Measurements from ENCODE around the gene LNX1. TPM values are rescaled to one million over a fixed set of nuclear protein-coding genes. Genes with fewer than 3 reads are reported as not detected.

LNX1 gene
- total and polyA plus RNA-seq, 10 of the 15 experiments (the other 5 are each of a cell fraction or from before 2014, with no cell fraction given) = 0.72 to 1.4 (median 1.0) TPM

GRCh38 chr4:53596901-53597300, 5.6 kb upstream of the LNX1 start:
- WGBS (ENCODE audit: insufficient coverage, insufficient replicate concordance, low lambda C conversion rate, missing lambda C conversion rate) = 25% methylated on average over 3 of the region's 3 CpGs
- no peak overlapping the region for H3K4me3 ChIP-seq
- no peak overlapping the region for H3K9ac ChIP-seq (ENCODE audit: control insufficient read depth, insufficient read depth, low read length)
- H3K79me2 ChIP-seq (ENCODE audit: control insufficient read depth, insufficient read depth, low read length) = no peaks in the 10 kb centered on the region
- ChIA-PET RAD21 (ENCODE audit: unreplicated experiment) (no interaction called here), CTCF (no interaction called here), POLR2A (no interaction called here), SMC1A (ENCODE audit: uncharacterized antibody, unreplicated experiment) (interaction anchor here (0.9 to 1.1 kb wide), 2 partner anchors 10 to 91 kb away, joined by 3 read pairs; no protein-coding TSS in a partner anchor)
- no peaks in the 10 kb centered on the region for H3K9me3 ChIP-seq (replicated peaks; ENCODE audit: control insufficient read depth, insufficient read depth, low read length)
- no peak for DNase-seq (ENCODE audit: low read depth, low spot score)
- H4K20me1 ChIP-seq (ENCODE audit: control insufficient read depth, insufficient read depth) = no peaks in the 10 kb centered on the region
- no peak overlapping the region for H3K27ac ChIP-seq (ENCODE audit: control insufficient read depth, insufficient read depth)
- no peak overlapping the region for H3K4me2 ChIP-seq (ENCODE audit: control insufficient read depth, insufficient read depth)
- no peaks in the 10 kb centered on the region for H3K27me3 ChIP-seq (replicated peaks in 1 of 2; ENCODE audit: control insufficient read depth in 2 of 2, insufficient read depth in 2 of 2, low read length in 1 of 2)
- no TSS peak for BruUV-seq (replicated peaks)
- FAIRE-seq = no peak
- no peaks in the 10 kb centered on the region for H3K36me3 ChIP-seq (ENCODE audit: control insufficient read depth in 2 of 2, insufficient read depth in 2 of 2, low read length in 1 of 2)
- TF ChIP-seq, protein P1, sequence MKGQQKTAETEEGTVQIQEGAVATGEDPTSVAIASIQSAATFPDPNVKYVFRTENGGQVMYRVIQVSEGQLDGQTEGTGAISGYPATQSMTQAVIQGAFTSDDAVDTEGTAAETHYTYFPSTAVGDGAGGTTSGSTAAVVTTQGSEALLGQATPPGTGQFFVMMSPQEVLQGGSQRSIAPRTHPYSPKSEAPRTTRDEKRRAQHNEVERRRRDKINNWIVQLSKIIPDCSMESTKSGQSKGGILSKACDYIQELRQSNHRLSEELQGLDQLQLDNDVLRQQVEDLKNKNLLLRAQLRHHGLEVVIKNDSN (IDR thresholded peaks at IDR 0.05; ENCODE audit: borderline replicate concordance, extremely low read length, insufficient read depth, low read depth, low read length) = no peak
- TF ChIP-seq SMC3 (IDR thresholded peaks at IDR 0.05; ENCODE audit: borderline replicate concordance, low read length) = no peak
- in situ Hi-C loops (cut with MboI) (no loop called here), intact Hi-C loops (cut with micrococcal nuclease; ENCODE audit: unreplicated experiment) (loop anchor here (10.0 kb wide), 1 partner anchor 102 kb away; no protein-coding TSS in a partner anchor)
- no peak for ATAC-seq
- H2AFZ ChIP-seq (ENCODE audit: control insufficient read depth, low read depth, low read length) = no peak overlapping the region
- peaks cover 15% of the 10 kb centered on the region for H3K4me1 ChIP-seq (ENCODE audit: control insufficient read depth, insufficient read depth, low read length)

- intact Hi-C loops (cut with micrococcal nuclease; ENCODE audit: unreplicated experiment) = loop anchor here (10.0 kb wide), 1 partner anchor 101 kb away; no protein-coding TSS in a partner anchor
- no peaks in the 10 kb centered on the region for H3K9me3 ChIP-seq (replicated peaks; ENCODE audit: control insufficient read depth, insufficient read depth, low read length)
- ATAC-seq (no peak), FAIRE-seq (no peak), DNase-seq (ENCODE audit: low read depth, low spot score) (no peak)
- no peak overlapping the region for H3K4me2 ChIP-seq (ENCODE audit: control insufficient read depth, insufficient read depth)
- POLR2A ChIA-PET = interaction anchor here (1.0 kb wide), 1 partner anchor 92 kb away, joined by 3 read pairs; no protein-coding TSS in a partner anchor
- H3K4me3 ChIP-seq = no peak overlapping the region
- H3K27me3 ChIP-seq (replicated peaks in 1 of 2; ENCODE audit: control insufficient read depth in 2 of 2, insufficient read depth in 2 of 2, low read length in 1 of 2) = no peaks in the 10 kb centered on the region
- no peaks in the 10 kb centered on the region for H4K20me1 ChIP-seq (ENCODE audit: control insufficient read depth, insufficient read depth)
- WGBS (ENCODE audit: insufficient coverage, insufficient replicate concordance, low lambda C conversion rate, missing lambda C conversion rate) = 50% methylated on average over 2 of the region's 2 CpGs
- CTCF ChIA-PET = no interaction called here
- H3K36me3 ChIP-seq (ENCODE audit: control insufficient read depth in 2 of 2, insufficient read depth in 2 of 2, low read length in 1 of 2) = no peaks in the 10 kb centered on the region
- in situ Hi-C loops (cut with MboI) = no loop called here
- no peak overlapping the region for H2AFZ ChIP-seq (ENCODE audit: control insufficient read depth, low read depth, low read length)
- RAD21 ChIA-PET (ENCODE audit: unreplicated experiment) = no interaction called here
- TF ChIP-seq MXI1 (IDR thresholded peaks at IDR 0.05; ENCODE audit: low read depth, low read length) = no peak
- no peak for TF ChIP-seq CHD1 (IDR thresholded peaks at IDR 0.05; ENCODE audit: low read depth, low read length)
- TF ChIP-seq CEBPB (IDR thresholded peaks at IDR 0.05; ENCODE audit: borderline replicate concordance in 1 of 2, low read depth in 2 of 2, low read length in 2 of 2) = no peak
- H3K79me2 ChIP-seq (ENCODE audit: control insufficient read depth, insufficient read depth, low read length) = no peaks in the 10 kb centered on the region
- H3K4me1 ChIP-seq (ENCODE audit: control insufficient read depth, insufficient read depth, low read length) = peaks cover 7% of the 10 kb centered on the region; the same call in 1 of the 2 replicates
- no peak overlapping the region for H3K27ac ChIP-seq (ENCODE audit: control insufficient read depth, insufficient read depth)
- BruUV-seq (replicated peaks) = no TSS peak
- H3K9ac ChIP-seq (ENCODE audit: control insufficient read depth, insufficient read depth, low read length) = no peak overlapping the region
- SMC1A ChIA-PET (ENCODE audit: uncharacterized antibody, unreplicated experiment) = interaction anchor here (1.2 kb wide), 1 partner anchor 21 kb away, joined by 4 read pairs; no protein-coding TSS in a partner anchor
These were observed 4.5 kb upstream of the LNX1 start for GRCh38 chr4:53595834-53596233.

Data from GM12878 (cell line).